Subcutaneous adipose tissue (tissue), 4 donors: Measurements from ENCODE around the gene VKORC1L1. TPM values are rescaled to one million over a fixed set of nuclear protein-coding genes. Genes with fewer than 3 reads are reported as not detected.

Experiments
- total RNA-seq, 4 donors: library from RNA; depleted of rRNA; stranded (reverse); fragments of >200 nt; gene quantifications; one replicate each; pipeline ENCODE4 v1.1.0, GENCODE V29; 2016
- TF ChIP-seq, protein P1 (sequence below): fragments of 450-650 bp; IDR thresholded peaks from one replicate; pipeline ENCODE4 v1.5.1; 2016; ENCODE audit warnings: low read depth, mild to moderate bottlenecking, control low read depth, antibody characterized with exemption, moderate library complexity

Gene VKORC1L1
- total RNA-seq, 4 donors from 2014 or later: 73.3 to 117 (median 91.2) TPM

DNA sequence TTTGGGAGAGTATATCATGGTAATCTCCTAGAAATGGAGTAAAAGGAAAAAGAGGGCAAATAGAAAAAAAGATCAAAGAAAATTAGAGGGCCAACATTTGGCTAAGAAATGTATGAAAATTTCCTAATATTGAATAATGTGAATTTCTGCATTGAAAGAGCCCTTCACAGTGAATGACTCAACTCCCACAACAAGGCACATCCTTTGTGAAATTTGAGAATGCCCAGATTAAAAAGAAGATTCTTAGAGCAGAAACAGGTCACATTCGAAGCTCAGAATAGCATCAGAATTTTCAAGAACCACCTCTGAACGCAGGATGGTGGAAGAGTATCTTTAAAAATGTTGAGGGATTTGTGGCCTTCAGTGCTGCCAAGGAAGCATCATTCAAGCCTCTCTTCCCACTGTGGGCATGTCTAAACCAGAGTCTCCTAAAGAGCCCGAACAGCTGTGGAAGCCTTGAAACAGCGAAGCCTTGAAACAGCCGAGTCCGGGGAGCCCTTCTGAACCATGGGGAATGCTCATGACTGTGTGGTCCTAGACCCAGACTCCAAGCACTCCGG is 65.5 kb downstream of the VKORC1L1 start:
- TF ChIP-seq, protein P1, sequence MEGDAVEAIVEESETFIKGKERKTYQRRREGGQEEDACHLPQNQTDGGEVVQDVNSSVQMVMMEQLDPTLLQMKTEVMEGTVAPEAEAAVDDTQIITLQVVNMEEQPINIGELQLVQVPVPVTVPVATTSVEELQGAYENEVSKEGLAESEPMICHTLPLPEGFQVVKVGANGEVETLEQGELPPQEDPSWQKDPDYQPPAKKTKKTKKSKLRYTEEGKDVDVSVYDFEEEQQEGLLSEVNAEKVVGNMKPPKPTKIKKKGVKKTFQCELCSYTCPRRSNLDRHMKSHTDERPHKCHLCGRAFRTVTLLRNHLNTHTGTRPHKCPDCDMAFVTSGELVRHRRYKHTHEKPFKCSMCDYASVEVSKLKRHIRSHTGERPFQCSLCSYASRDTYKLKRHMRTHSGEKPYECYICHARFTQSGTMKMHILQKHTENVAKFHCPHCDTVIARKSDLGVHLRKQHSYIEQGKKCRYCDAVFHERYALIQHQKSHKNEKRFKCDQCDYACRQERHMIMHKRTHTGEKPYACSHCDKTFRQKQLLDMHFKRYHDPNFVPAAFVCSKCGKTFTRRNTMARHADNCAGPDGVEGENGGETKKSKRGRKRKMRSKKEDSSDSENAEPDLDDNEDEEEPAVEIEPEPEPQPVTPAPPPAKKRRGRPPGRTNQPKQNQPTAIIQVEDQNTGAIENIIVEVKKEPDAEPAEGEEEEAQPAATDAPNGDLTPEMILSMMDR: no peak

DNA sequence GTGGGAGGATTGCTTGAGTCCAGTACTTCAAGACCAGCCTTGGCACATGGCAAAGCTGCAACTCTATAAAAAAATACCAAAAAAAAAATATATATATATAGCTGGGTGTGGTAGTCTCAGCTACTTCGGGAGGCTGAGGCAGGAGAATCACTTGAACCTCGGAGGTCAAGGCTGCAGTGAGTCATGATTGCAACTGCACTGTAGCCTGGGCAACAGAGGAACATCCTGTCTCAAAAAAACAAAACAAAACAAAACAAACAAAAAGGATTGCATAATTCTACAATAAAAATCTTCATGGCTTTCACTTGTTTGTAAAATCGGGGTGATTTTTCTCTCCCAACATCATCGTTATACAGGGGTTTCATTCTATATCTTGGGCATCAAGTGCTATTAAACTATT is 74.0 kb downstream of the VKORC1L1 start:
- TF ChIP-seq, protein P1: no peak

DNA sequence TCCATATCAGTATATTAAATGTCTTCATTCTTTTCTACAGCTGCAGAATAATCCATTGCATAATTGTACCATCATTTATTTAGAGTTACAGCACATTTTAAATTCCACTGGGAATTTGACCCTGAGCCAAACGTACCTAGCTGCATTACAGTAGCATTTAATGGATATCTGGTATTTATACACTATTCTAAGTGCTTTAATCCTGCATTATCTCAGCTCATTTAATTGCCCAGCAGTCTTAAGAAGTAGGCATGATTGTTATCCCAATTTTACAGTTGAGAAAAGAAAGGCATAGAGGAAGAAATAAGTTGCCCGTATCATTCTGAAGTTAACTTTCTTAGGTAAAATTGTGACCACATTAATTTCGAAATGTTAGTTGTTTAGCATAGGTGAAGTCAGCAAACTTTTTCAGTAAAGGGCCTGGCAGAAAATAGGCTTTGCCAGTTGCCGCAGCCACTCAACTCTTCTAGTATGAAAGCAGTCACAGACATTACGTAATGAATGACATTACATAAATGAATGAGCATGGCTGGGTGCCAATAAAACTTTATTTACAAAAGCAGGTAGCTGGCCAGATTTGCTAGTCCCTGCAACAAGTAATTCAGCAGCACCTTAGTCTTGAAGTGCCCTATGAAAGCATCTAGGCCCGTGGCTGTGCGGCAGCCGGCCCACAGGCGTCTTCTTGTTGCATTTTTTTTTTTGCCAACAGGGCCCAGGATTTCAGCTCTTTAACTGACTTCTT is 79.1 kb downstream of the VKORC1L1 start:
- TF ChIP-seq, protein P1: no peak

DNA sequence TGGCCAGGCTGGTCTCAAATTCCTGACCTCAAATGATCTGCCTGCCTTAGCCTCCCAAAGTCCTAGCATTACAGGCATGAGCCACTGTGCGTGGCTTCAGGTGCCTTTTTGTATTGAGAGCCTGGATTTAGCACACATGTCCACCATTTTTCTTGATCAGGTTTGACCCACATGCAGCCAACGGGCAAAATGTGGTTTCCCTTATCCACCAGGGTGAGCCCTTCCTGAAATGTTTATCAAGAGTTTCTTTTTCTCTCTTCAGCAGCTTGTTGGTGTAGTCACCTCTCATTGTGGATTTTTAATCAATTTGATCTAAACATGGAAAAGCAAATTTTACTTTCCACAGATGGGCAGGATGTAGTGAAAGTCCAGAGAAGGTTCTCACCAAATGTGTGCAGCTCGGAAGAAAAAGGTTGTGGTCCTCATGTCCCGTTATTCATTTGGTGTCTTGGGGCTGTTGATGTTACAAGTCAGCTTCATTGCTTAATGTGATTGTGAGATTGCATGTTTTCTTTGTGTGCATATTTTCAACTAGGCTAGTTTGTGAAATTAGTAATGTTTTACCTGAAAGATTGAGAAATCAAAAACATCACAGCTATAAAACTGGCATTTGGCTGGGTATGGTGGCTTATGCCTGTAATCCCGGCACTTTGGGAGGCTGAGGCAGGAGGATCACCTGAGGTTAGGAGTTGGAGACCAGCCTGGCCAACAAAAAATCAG is 80.3 kb downstream of the VKORC1L1 start:
- TF ChIP-seq, protein P1: no peak

DNA sequence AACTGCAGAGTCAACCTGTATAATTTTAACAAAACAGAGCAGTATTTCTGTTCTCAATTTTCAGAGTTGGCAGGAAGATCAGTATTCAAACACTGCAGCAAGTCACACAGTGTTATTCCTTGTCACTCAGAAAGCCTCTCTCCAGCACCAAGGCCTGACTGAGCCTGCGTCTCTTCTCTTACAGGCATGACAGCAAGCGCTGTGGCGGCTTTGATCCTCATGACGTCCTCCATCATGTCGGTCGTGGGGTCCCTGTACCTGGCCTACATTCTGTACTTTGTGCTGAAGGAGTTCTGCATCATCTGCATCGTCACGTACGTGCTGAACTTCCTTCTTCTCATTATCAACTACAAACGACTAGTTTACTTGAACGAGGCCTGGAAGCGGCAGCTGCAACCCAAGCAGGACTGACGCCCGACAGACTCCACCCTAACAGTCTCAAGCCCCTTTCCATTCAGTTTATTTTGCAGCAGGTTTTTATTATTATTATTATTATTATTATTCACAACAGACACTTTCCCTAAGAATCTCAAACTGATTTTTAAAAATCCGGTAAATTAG is 81.1 kb downstream of the VKORC1L1 start:
- TF ChIP-seq, protein P1: no peak

DNA sequence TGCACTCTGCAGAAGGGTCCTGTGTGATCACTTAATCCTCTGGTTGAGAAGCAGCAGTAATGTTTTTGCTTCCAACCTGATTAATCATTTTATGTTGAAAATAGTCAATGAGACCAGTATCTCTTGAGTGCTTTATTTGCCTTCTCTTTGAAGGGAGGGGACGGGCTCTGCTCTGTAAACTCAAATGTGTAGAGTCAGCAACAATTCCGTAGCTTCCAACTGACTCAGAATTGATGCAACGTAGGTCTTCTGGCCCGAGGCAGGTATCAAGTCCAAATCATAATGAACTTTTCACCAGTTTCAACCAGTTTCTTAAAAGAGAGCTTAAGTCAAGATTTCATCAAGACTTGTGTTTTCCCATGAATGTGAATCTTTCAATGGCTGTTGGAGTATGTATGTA is 82.8 kb downstream of the VKORC1L1 start:
- TF ChIP-seq, protein P1: no peak

DNA sequence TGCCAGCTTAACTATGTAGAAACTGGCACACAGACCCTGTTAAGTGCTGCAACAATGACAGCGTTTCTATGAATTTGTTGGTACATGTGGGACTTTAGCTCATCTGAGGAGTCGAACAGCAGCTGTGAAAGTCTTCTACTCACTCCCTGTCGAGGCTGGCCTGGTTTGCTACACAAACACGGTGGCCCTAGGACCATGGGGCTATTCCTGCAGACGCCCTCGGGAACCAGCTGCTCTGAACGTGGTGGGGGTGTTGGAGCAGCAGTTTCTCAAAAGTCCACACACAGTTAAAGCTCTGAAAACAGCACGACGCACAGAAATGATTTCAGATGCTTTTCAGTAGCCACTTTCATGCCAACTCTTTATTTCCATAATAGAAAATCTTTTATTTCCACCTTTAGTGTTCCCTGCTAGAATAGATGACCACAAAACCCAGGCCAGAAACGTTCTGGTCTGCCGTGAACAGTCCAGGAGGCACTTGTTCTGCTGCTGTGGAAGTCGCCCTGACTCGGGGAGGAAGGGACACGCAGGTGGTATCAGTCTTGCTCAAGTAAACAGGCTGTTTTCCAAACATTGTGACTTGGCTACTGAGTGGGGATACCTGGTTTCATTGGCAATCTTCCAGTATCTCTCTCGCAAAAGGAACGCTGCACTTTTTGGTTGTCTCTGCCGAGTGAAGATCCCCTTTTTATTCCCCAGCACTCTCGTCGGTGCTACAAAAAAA is 87.6 kb downstream of the VKORC1L1 start:
- TF ChIP-seq, protein P1: no peak
